Memory B cell (primary cell): ENCODE measurements around the gene NAGPA.
"Not testable (repeated sequence)": the region's sequence is repeated elsewhere in the genome, so short reads cannot be mapped to it uniquely, and the experiment has no call there.

Experiments
- ATAC-seq: fragments of 150-1000 bp; cut with Tn5 transposase; 2 replicates; pipeline ENCODE4 v1.10.0; 2021; ENCODE audit warnings: low read depth, mild to moderate bottlenecking, moderate library complexity
- DNase-seq, 2 donors: peaks; one replicate each; pipeline ENCODE4 v3.0.0; 2022; ENCODE audit warnings: low spot score in 2 of 2
- H3K27ac Mint-ChIP-seq: one replicate; pipeline ENCODE4 v1.8.0; 2022; ENCODE audit warnings: mild to moderate bottlenecking, moderate library complexity, mixed read lengths
- H3K27me3 Mint-ChIP-seq: one replicate; pipeline ENCODE4 v1.8.0; 2022; ENCODE audit warnings: mixed read lengths
- H3K36me3 Mint-ChIP-seq: one replicate; pipeline ENCODE4 v1.8.0; 2022; ENCODE audit warnings: mild to moderate bottlenecking, mixed read lengths
- H3K4me1 Mint-ChIP-seq: one replicate; pipeline ENCODE4 v1.8.0; 2022; ENCODE audit warnings: mixed read lengths
- H3K4me3 Mint-ChIP-seq: one replicate; pipeline ENCODE4 v1.8.0; 2022; ENCODE audit warnings: mild to moderate bottlenecking, moderate library complexity, mixed read lengths
- H3K9me3 Mint-ChIP-seq: one replicate; pipeline ENCODE4 v1.8.0; 2022; ENCODE audit warnings: mixed read lengths

NAGPA gene

DNA sequence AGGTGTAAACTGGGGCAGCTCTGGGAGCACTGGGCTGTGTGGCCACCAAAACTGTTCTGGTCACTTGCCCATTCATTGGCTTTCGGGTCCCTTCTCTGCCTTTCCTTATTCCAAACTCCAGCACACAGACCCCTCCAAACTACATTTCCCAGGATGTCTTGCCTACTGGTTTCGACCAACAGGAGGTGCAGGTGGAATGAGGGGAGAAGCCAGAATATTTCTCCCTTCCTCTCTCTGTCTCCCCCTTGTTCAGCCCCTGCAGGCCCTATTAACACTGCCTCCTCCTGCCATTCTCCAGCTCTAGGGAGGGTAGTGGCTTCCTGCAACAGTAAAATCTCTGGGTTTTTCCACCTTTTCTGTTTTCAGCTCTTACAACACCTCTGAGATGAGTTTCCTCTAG is 13.2 kb upstream of the NAGPA start:
- no peak overlapping the region for H3K27ac Mint-ChIP-seq
- DNase-seq = no peak
- H3K4me1 Mint-ChIP-seq = no peaks in the 10 kb centered on the region
- H3K9me3 Mint-ChIP-seq = peaks cover 10% of the 10 kb centered on the region
- peaks cover 8% of the 10 kb centered on the region for H3K27me3 Mint-ChIP-seq
- ATAC-seq = no peak
- no peak overlapping the region for H3K4me3 Mint-ChIP-seq
- H3K36me3 Mint-ChIP-seq = peaks cover 2% of the 10 kb centered on the region

DNA sequence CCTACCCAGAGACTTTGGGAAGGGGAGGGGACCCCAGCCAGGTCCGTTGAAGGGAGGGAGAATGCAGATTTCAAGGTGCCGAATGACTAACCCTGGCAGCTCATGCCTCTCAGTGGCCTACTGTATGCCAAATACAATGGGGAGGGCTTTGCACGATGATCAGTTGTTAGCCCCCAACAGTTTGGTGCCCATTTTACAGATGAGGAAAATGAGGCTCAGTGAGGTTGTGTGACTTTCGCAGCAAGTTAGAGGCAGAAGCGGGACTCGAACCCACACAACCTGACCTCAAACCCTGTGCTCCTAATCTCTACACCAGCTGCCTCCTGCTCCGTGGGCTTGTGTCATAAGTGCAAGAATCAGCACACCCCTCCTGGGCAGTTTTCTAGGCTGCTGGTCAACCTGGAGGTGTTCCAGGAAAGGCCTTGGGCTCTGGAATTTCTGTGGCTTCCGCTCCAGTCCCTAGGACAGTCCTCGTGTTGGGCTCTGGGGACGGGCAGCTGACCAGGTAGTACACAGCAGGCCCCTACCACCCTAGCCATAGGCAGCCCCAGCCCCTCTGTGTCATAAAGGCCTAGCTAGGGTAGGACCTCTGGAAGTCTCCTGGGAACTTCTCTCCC is 11.9 kb upstream of the NAGPA start:
- DNase-seq = no peak
- Mint-ChIP-seq H3K4me1 (peaks cover 4% of the 10 kb centered on the region), H3K27ac (no peak overlapping the region), H3K27me3 (peaks cover 11% of the 10 kb centered on the region), H3K4me3 (no peak overlapping the region), H3K9me3 (peaks cover 6% of the 10 kb centered on the region), H3K36me3 (peaks cover 2% of the 10 kb centered on the region)
- no peak for ATAC-seq

GRCh38 chr16:5044581-5044980 is 10.8 kb upstream of the NAGPA start:
- not testable (repeated sequence) for H3K4me3 Mint-ChIP-seq, H3K36me3 Mint-ChIP-seq, H3K27ac Mint-ChIP-seq, H3K9me3 Mint-ChIP-seq, DNase-seq, ATAC-seq, H3K4me1 Mint-ChIP-seq
- peaks cover 11% of the 10 kb centered on the region for H3K27me3 Mint-ChIP-seq

- H3K36me3 Mint-ChIP-seq = peaks cover 2% of the 10 kb centered on the region
- no peak overlapping the region for H3K4me3 Mint-ChIP-seq
- ATAC-seq = no peak
- peaks cover 11% of the 10 kb centered on the region for H3K27me3 Mint-ChIP-seq
- peaks cover 4% of the 10 kb centered on the region for H3K4me1 Mint-ChIP-seq
- no peak for DNase-seq
- peaks cover 2% of the 10 kb centered on the region for H3K9me3 Mint-ChIP-seq
- no peak overlapping the region for H3K27ac Mint-ChIP-seq
Observed at GRCh38 chr16:5044011-5044540, 10.3 kb upstream of the NAGPA start.

GRCh38 chr16:5042574-5043171 is 8.9 kb upstream of the NAGPA start:
- Mint-ChIP-seq H3K4me1 (peaks cover 4% of the 10 kb centered on the region), H3K9me3 (no peaks in the 10 kb centered on the region), H3K36me3 (peaks cover 2% of the 10 kb centered on the region), H3K27ac (no peak overlapping the region), H3K27me3 (peaks cover 11% of the 10 kb centered on the region), H3K4me3 (no peak overlapping the region)
- DNase-seq (no peak), ATAC-seq (no peak)

- Mint-ChIP-seq H3K36me3 (peaks cover 2% of the 10 kb centered on the region), H3K27me3 (peaks cover 9% of the 10 kb centered on the region), H3K27ac (no peak overlapping the region), H3K4me3 (no peak overlapping the region), H3K4me1 (peaks cover 6% of the 10 kb centered on the region), H3K9me3 (no peaks in the 10 kb centered on the region)
- no peak for ATAC-seq
- no peak for DNase-seq
Observed at GRCh38 chr16:5041600-5042133, 7.9 kb upstream of the NAGPA start.

DNA sequence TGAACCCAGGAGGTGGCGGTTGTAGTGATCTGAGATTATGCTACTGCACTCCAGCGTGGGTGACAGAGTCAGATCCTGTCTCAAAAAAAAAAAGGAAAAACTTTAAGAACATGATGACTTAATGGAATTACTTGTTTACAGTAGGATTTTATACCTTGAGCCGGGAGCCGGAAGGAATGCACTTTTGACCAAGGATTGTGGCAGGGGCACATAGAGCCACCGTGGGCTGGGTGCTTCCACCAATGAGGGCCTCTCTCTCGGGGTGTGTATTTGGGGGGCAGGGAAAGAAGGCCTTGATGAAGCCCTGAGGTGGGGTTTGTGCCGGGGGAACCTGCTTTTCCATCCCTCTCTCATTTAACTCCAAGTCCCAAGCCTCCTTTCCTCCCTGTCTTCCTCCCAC is 6.7 kb upstream of the NAGPA start:
- peaks cover 8% of the 10 kb centered on the region for H3K4me1 Mint-ChIP-seq
- no peak overlapping the region for H3K4me3 Mint-ChIP-seq
- H3K36me3 Mint-ChIP-seq = no peaks in the 10 kb centered on the region
- DNase-seq = no peak
- H3K9me3 Mint-ChIP-seq = no peaks in the 10 kb centered on the region
- ATAC-seq = no peak
- peaks cover 9% of the 10 kb centered on the region for H3K27me3 Mint-ChIP-seq
- H3K27ac Mint-ChIP-seq = no peak overlapping the region

DNA sequence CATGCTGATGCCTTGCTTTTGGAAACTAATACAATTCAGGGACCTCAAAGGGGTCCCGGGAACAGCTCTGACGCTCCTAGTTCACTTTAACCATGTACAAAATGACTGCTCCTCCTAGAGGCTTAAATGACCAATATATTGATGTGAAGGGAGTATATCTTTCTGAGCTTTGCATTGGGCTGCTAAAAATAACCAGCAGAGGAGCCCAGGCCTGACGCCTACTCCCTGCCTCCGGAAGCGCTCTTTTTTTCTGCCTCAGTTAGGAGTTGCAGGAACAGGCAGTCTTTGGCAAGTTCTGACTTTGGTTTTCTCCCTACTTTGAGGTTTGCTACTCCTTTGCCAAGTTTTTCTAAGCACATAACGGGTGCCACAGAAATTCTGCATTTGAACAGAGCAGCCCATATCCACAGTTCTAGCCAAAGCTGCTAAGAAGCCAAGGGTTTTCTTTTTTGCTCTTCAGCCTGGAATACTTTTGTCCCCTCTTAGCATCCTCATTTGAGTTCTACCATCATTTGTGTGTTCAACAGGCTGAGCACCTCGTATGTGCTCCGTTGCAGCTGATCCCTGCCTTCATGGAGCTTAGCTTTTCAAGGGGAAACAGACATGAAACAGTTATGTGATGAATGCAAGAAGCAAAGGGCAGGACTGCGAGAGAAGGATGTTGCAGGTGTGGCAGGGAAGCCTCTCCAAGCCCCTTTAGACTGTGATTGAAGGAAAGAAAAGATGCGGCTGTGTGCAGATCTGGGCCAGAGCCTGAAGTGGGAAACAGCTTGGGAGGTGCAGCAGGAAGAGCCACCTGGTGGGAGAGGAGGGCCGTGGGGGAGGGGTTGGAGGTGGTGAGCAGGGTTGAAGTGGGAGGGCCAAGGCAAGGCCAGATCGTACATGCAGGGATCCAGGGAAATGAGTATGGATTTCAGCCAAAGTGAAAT is 2.8 kb upstream of the NAGPA start:
- ATAC-seq (no peak), DNase-seq (no peak)
- Mint-ChIP-seq H3K4me3 (no peak overlapping the region), H3K27me3 (peaks cover 5% of the 10 kb centered on the region), H3K4me1 (peaks cover 17% of the 10 kb centered on the region), H3K27ac (no peak overlapping the region), H3K9me3 (no peaks in the 10 kb centered on the region), H3K36me3 (no peaks in the 10 kb centered on the region)

GRCh38 chr16:5035909-5036227 is 2.1 kb upstream of the NAGPA start:
- Mint-ChIP-seq H3K27me3 (peaks cover 2% of the 10 kb centered on the region), H3K4me1 (peaks cover 13% of the 10 kb centered on the region), H3K4me3 (no peak overlapping the region), H3K27ac (no peak overlapping the region), H3K36me3 (peaks cover 2% of the 10 kb centered on the region), H3K9me3 (no peaks in the 10 kb centered on the region)
- no peak for DNase-seq
- ATAC-seq = no peak

DNA sequence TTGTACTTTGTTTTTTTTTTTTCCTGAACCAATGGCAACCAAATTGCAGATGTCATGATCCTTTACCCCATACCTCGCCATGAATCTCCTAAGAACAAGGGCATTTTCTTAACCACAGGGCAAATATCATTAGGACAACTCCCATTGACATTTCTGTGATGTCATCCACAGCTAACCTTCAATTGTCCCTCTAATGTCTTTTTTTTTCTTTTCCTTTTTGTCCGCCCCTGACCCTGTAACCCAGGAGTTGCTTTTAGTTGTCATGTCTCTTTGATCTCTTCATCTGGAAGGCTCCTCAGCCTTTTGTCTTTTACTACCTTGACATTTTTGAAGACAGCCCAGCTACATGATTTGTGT is 410 bp upstream of the NAGPA start:
- H3K9me3 Mint-ChIP-seq = no peaks in the 10 kb centered on the region
- H3K4me1 Mint-ChIP-seq = peaks cover 14% of the 10 kb centered on the region
- peaks cover 2% of the 10 kb centered on the region for H3K27me3 Mint-ChIP-seq
- ATAC-seq = no peak
- peak overlapping the region; percentile 88 for H3K4me3 Mint-ChIP-seq
- peaks cover 3% of the 10 kb centered on the region for H3K36me3 Mint-ChIP-seq
- H3K27ac Mint-ChIP-seq = peak overlapping the region; percentile 92
- DNase-seq = no peak

DNA sequence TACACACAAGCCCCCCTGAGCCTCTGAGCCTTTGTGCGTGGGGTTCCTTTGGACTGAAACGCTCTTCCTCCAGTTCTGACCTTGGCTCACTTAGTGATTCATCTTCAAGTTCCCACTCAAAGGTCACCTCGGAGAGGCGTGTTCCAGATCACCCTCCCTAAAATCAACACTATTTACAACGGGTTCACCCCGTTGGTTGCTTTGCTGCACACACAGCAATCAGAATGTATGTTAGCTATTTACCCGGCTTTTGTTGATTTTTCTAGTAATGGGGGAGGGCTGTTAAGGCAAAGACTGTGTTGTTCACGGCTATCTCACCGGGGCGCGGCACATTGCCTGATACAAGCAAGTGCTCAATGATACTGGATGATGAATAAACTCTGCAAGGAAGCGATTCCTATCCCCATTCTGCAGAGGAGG is 977 bp downstream of the NAGPA start:
- Mint-ChIP-seq H3K4me1 (peaks cover 16% of the 10 kb centered on the region), H3K36me3 (peaks cover 7% of the 10 kb centered on the region), H3K9me3 (no peaks in the 10 kb centered on the region), H3K4me3 (peak overlapping the region; percentile 88), H3K27ac (peak overlapping the region; percentile 92), H3K27me3 (peaks cover 2% of the 10 kb centered on the region)
- ATAC-seq (no peak), DNase-seq (no peak)

DNA sequence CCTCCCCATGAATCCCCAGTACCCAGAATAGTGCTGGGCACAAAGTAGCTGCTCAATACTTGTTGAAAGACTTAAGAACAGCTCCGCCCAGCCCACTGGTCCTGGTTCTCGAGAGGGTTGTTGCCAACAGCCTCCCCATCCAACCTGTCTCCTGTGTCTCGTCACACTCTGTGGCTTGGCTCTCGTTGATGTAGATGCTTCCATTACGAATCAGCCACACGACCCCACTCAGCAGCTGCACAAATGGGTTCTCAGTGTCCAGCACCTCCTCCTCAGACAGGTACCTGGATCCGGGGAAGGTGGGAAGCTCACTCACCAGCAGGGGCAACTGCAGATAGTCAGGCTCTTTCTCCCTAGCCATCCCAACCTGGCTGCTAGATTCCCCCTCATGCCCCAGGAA is 2.1 kb downstream of the NAGPA start:
- H3K4me3 Mint-ChIP-seq = no peak overlapping the region
- H3K4me1 Mint-ChIP-seq = peaks cover 14% of the 10 kb centered on the region
- ATAC-seq = no peak
- DNase-seq = no peak
- peaks cover under 1% of the 10 kb centered on the region for H3K27me3 Mint-ChIP-seq
- H3K36me3 Mint-ChIP-seq = peaks cover 9% of the 10 kb centered on the region
- H3K9me3 Mint-ChIP-seq = no peaks in the 10 kb centered on the region
- H3K27ac Mint-ChIP-seq = peak overlapping the region; percentile 50

GRCh38 chr16:5030251-5030870 is 3.4 kb downstream of the NAGPA start:
- no peak overlapping the region for H3K27ac Mint-ChIP-seq
- no peaks in the 10 kb centered on the region for H3K9me3 Mint-ChIP-seq

More at GRCh38 chr16:5030251-5030870, 3.4 kb downstream of the NAGPA start:
- ATAC-seq = no peak
- Mint-ChIP-seq H3K27me3 (no peaks in the 10 kb centered on the region), H3K36me3 (peaks cover 9% of the 10 kb centered on the region), H3K4me3 (no peak overlapping the region), H3K4me1 (peaks cover 13% of the 10 kb centered on the region)
- no peak for DNase-seq
